HCT116 (cell line): ENCODE results near the gene NUDT16L1. TPM values are rescaled to one million over a fixed set of nuclear protein-coding genes. Genes with fewer than 3 reads are reported as not detected.

Experiments
- ATAC-seq: fragments of 200-7000 bp; cut with Tn5 transposase; 2 replicates; pipeline ENCODE4 v1.9.1; 2020; ENCODE audit warnings: mild to moderate bottlenecking, moderate library complexity
- BruUV-seq: library from RNA; stranded (reverse); fragments of 400-500 nt; replicated peaks from 2 replicates; lab custom pipeline; 2021; lab: Mats Ljungman, UMichigan
- CTCF ChIA-PET: fragments of 300-600 bp; sonication (Branson Sonifier 250); formaldehyde crosslinking; loops from one replicate; lab custom pipeline; 2021; ENCODE audit warnings: antibody characterized with exemption; lab: Charles Lee
- POLR2A ChIA-PET: fragments of 300-600, 350-600 bp; sonication (Branson Sonifier 250); formaldehyde crosslinking; loops from one replicate; lab custom pipeline; 2021; ENCODE audit warnings: antibody characterized with exemption; lab: Charles Lee
- RAD21 ChIA-PET, 2 experiments: fragments of 300-600 bp; sonication (Branson Sonifier 250); formaldehyde crosslinking; loops; one replicate each; lab custom pipeline; 2023; ENCODE audit warnings: low total read pairs in 2 of 2; ENCODE audit not compliant: uncharacterized antibody in 2 of 2, unreplicated experiment in 2 of 2, low non-redundant PET in 1 of 2; lab: Charles Lee
- DNase-seq: peaks from one replicate; pipeline ENCODE4 v3.0.0-alpha.2; 2010; ENCODE audit warnings: low read depth, low spot score
- H2AFZ ChIP-seq: fragments of 200-600 bp; shearing (Covaris generic), sonication (generic); 2 replicates; pipeline ENCODE4 v1.6.1; 2017; ENCODE audit warnings: low read depth, mixed run types, mixed read lengths, antibody characterized with exemption, low read length; ENCODE audit not compliant: poor library complexity, severe bottlenecking
- H3K27ac ChIP-seq: 2 replicates; pipeline ENCODE4 v1.5.1; 2012; ENCODE audit warnings: low read depth, low read length
- H3K27me3 ChIP-seq: fragments of 200-600 bp; sonication (generic); 2 replicates; pipeline ENCODE4 v1.6.1; 2016; ENCODE audit warnings: mixed run types, low read length, mixed read lengths; ENCODE audit not compliant: insufficient read depth
- H3K36me3 ChIP-seq, 2 experiments: fragments of 200-500 bp in 1 of 2; fragments of 200-600 bp in 1 of 2; sonication (Bioruptor generic) in 1 of 2; sonication (generic) in 1 of 2; 2 replicates each; pipeline versions ENCODE4 v1.5.1 to v1.6.1; 2014 to 2016; ENCODE audit warnings: low read length in 2 of 2, inconsistent platforms in 1 of 2, mixed read lengths in 1 of 2, mixed run types in 1 of 2; ENCODE audit not compliant: insufficient read depth in 2 of 2, control insufficient read depth in 1 of 2
- H3K4me1 ChIP-seq, 2 experiments: fragments of 200-600 bp in 1 of 2; sonication (generic) in 1 of 2; 2 replicates each; pipeline versions ENCODE4 v1.5.1 to v1.6.1; 2012 to 2017; ENCODE audit warnings: low read length in 2 of 2, inconsistent platforms in 1 of 2, mild to moderate bottlenecking in 1 of 2, mixed read lengths in 1 of 2, mixed run types in 1 of 2, moderate library complexity in 1 of 2; ENCODE audit not compliant: insufficient read depth in 2 of 2, control insufficient read depth in 1 of 2
- H3K4me2 ChIP-seq: fragments of 200-600 bp; sonication (generic); 2 replicates; pipeline ENCODE4 v1.6.1; 2017; ENCODE audit warnings: mixed run types, low read length, mixed read lengths
- H3K4me3 ChIP-seq, 2 experiments: fragments of 200-600 bp in 1 of 2; sonication (generic) in 1 of 2; replicated peaks in 1 of 2; 2 replicates each; pipeline ENCODE4 v1.5.1; 2011 to 2016; ENCODE audit warnings: low read length in 2 of 2, control low read depth in 1 of 2, low read depth in 1 of 2, mild to moderate bottlenecking in 1 of 2, mixed read lengths in 1 of 2, mixed run types in 1 of 2
- H3K79me2 ChIP-seq: fragments of 200-600 bp; sonication (generic); 2 replicates; pipeline ENCODE4 v1.6.1; 2017; ENCODE audit warnings: mild to moderate bottlenecking, mixed run types, low read length, moderate library complexity, mixed read lengths; ENCODE audit not compliant: insufficient read depth
- H3K9ac ChIP-seq: fragments of 200-600 bp; sonication (generic); 2 replicates; pipeline ENCODE4 v1.6.1; 2016; ENCODE audit warnings: low read length, mixed read lengths
- H3K9me2 ChIP-seq: fragments of 200-600 bp; sonication (generic), shearing (Covaris generic); 2 replicates; pipeline ENCODE4 v1.6.1; 2017; ENCODE audit warnings: mixed run types, mild to moderate bottlenecking, moderate library complexity; ENCODE audit not compliant: insufficient read depth
- H3K9me3 ChIP-seq, 2 experiments: fragments of 200-500 bp in 1 of 2; fragments of 200-600 bp in 1 of 2; sonication (Bioruptor generic) in 1 of 2; sonication (generic) in 1 of 2; 2 replicates each; pipeline ENCODE4 v1.6.1; 2014 to 2017; ENCODE audit warnings: low read length in 2 of 2, mixed read lengths in 2 of 2, inconsistent platforms in 1 of 2, low read depth in 1 of 2, mild to moderate bottlenecking in 1 of 2, mixed run types in 1 of 2, moderate library complexity in 1 of 2; ENCODE audit not compliant: control insufficient read depth in 1 of 2, insufficient read depth in 1 of 2
- H4K20me1 ChIP-seq: fragments of 200-600 bp; sonication (generic), shearing (Covaris generic); 2 replicates; pipeline ENCODE4 v1.6.1; 2017; ENCODE audit warnings: mixed run types, mild to moderate bottlenecking, moderate library complexity; ENCODE audit not compliant: insufficient read depth
- ATF3 ChIP-seq: IDR thresholded peaks from 2 replicates; pipeline ENCODE4 v1.6.1; 2012
- CEBPB ChIP-seq: IDR thresholded peaks from 2 replicates; pipeline ENCODE4 v1.6.1; 2012; ENCODE audit warnings: low read depth
- EZH2 ChIP-seq: fragments of 200-600 bp; sonication (generic); IDR thresholded peaks from 2 replicates; pipeline ENCODE4 v1.6.1; 2017; ENCODE audit warnings: antibody characterized with exemption, mixed run types
- FOSL1 ChIP-seq: IDR thresholded peaks from 2 replicates; pipeline ENCODE4 v1.6.1; 2012; ENCODE audit warnings: low read depth
- MAX ChIP-seq: IDR thresholded peaks from 2 replicates; pipeline ENCODE4 v1.6.1; 2012
- SIN3A ChIP-seq: IDR thresholded peaks from 2 replicates; pipeline ENCODE4 v1.6.1; 2012; ENCODE audit warnings: low read depth
- SRF ChIP-seq: IDR thresholded peaks from 2 replicates; pipeline ENCODE4 v1.6.1; 2012; ENCODE audit warnings: low read depth
- YY1 ChIP-seq: IDR thresholded peaks from 2 replicates; pipeline ENCODE4 v1.6.1; 2011; ENCODE audit warnings: low read length, low read depth, moderate library complexity, mild to moderate bottlenecking; ENCODE audit not compliant: insufficient replicate concordance; ENCODE audit errors: extremely low read depth
- intact Hi-C: fragments of 100-400 bp; cut with micrococcal nuclease; formaldehyde crosslinking; loops from 2 replicates; pipeline ENCODE4 v1.10.0; 2022
- total RNA-seq: library from RNA; stranded (reverse); gene quantifications from one replicate; pipeline ENCODE4 v1.2.1, GENCODE V29; 2021; ENCODE audit not compliant: unreplicated experiment

Gene NUDT16L1
- total RNA-seq, 1 experiment from 2014 or later: 23.4 TPM

DNA sequence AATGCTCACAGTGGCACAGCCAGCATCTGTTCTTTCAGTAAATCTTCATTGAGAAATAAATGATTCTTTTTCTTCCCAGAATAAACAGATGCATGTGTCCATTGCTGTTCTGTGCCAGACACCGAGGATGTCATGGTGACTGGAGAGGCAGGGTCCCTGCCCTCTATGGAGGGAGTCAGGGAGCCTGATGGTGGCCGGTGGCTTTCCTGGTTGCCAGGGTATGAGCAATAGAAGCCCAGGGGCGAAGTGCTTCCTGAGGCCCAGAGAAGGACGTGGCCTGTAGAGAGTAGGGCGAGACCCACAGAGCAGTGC is 29.9 kb upstream of the NUDT16L1 start:
- Histone ChIP-seq H3K9me3 (no peaks in the 10 kb centered on the region), H3K36me3 (peaks cover 7 to 10% of the 10 kb centered on the region in 2 experiments), H3K9ac (no peak overlapping the region), H4K20me1 (no peaks in the 10 kb centered on the region), H3K27ac (no peak overlapping the region), H3K4me3 (no peak overlapping the region), H3K9me2 (no peaks in the 10 kb centered on the region), H3K4me2 (no peak overlapping the region), H3K4me1 (0 out of 4 replicates have a peak, but pooled peaks cover 0 to 10% of the 10 kb centered on the region in 2 experiments), H2AFZ (no peak overlapping the region), H3K27me3 (no peaks in the 10 kb centered on the region), H3K79me2 (no peaks in the 10 kb centered on the region)
- CTCF ChIA-PET: no interaction called here
- DNase-seq (no peak), ATAC-seq (no peak)
- intact Hi-C loops: no loop called here
- POLR2A ChIA-PET: no interaction called here
- RAD21 ChIA-PET: no interaction called here
- TF ChIP-seq MAX (no peak), EZH2 (no peak), FOSL1 (no peak), CEBPB (no peak), YY1 (no peak)
- no TSS peak for BruUV-seq

GRCh38 chr16:4663777-4664465 is 29.4 kb upstream of the NUDT16L1 start:
- H3K4me1 ChIP-seq: 0 out of 4 replicates have a peak, but pooled peaks cover 0 to 10% of the 10 kb centered on the region in 2 experiments
- H4K20me1 ChIP-seq: no peaks in the 10 kb centered on the region
- intact Hi-C loops: no loop called here
- no TSS peak for BruUV-seq
- POLR2A ChIA-PET: interaction anchor here (0.7 kb wide), 1 partner anchor 48 kb away, joined by 3 read pairs; no protein-coding TSS in a partner anchor
- H3K9me2 ChIP-seq: no peaks in the 10 kb centered on the region
- CTCF ChIA-PET: no interaction called here
- H3K4me3 ChIP-seq: no peak overlapping the region
- no peaks in the 10 kb centered on the region for H3K9me3 ChIP-seq
- H3K79me2 ChIP-seq: no peaks in the 10 kb centered on the region
- no peak overlapping the region for H3K9ac ChIP-seq
- H3K4me2 ChIP-seq: no peak overlapping the region
- no peaks in the 10 kb centered on the region for H3K27me3 ChIP-seq
- DNase-seq (no peak), ATAC-seq (no peak)
- no peak overlapping the region for H2AFZ ChIP-seq
- TF ChIP-seq SIN3A: no peak
- no peak for TF ChIP-seq SRF
- no peak for TF ChIP-seq ATF3
- TF ChIP-seq, all 23 proteins: peak for 0
- H3K27ac ChIP-seq: no peak overlapping the region
- peaks cover 12 to 15% of the 10 kb centered on the region in 2 experiments for H3K36me3 ChIP-seq
- RAD21 ChIA-PET: no interaction called here
